Measurements from ENCODE around the gene TSPAN11. TPM values are rescaled to one million over a fixed set of nuclear protein-coding genes. Genes with fewer than 3 reads are reported as not detected.

Gene TSPAN11
- total and polyA plus RNA-seq, 2 experiments from 2014 or later: 2.1 to 6.0 TPM

DNA sequence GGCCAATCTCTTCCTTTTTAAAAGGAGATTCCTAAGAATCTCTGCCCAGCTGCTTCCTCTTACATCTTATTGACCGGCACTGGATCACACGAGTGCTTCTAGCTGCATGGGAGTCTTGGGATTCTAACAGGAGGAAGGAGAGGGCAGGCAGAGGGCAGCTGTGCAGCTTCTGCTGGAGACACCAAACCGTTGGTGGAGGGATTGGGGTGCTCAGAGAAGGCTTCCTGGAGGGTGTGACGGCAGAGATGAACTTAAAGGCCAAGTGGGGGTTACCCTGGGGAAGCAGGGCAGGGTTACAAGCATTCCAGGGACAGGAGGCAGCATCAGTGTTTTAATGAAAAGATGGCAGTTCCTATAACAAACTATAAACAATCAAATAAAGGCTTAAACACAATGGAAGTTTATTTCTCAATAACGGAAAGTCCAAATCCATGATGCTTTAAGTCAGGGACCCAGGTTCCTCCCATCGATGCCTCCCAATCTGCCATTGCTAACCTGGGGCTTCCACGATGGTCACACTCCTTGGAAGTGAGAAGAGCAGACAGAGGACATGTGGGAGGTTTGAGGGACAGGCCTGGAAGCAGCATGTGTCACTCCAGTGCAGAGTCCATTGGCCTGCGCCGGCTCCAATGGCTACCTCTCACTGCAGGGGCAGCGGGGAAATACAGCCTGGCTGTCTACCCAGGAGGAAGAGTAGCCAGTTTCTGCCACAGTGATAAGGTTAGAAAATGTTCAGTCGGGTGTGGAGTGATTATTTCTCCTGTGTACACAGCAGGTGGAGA lies 94.0 kb downstream of the TSPAN11 start (continued):
- TF ChIP-seq, protein P1, sequence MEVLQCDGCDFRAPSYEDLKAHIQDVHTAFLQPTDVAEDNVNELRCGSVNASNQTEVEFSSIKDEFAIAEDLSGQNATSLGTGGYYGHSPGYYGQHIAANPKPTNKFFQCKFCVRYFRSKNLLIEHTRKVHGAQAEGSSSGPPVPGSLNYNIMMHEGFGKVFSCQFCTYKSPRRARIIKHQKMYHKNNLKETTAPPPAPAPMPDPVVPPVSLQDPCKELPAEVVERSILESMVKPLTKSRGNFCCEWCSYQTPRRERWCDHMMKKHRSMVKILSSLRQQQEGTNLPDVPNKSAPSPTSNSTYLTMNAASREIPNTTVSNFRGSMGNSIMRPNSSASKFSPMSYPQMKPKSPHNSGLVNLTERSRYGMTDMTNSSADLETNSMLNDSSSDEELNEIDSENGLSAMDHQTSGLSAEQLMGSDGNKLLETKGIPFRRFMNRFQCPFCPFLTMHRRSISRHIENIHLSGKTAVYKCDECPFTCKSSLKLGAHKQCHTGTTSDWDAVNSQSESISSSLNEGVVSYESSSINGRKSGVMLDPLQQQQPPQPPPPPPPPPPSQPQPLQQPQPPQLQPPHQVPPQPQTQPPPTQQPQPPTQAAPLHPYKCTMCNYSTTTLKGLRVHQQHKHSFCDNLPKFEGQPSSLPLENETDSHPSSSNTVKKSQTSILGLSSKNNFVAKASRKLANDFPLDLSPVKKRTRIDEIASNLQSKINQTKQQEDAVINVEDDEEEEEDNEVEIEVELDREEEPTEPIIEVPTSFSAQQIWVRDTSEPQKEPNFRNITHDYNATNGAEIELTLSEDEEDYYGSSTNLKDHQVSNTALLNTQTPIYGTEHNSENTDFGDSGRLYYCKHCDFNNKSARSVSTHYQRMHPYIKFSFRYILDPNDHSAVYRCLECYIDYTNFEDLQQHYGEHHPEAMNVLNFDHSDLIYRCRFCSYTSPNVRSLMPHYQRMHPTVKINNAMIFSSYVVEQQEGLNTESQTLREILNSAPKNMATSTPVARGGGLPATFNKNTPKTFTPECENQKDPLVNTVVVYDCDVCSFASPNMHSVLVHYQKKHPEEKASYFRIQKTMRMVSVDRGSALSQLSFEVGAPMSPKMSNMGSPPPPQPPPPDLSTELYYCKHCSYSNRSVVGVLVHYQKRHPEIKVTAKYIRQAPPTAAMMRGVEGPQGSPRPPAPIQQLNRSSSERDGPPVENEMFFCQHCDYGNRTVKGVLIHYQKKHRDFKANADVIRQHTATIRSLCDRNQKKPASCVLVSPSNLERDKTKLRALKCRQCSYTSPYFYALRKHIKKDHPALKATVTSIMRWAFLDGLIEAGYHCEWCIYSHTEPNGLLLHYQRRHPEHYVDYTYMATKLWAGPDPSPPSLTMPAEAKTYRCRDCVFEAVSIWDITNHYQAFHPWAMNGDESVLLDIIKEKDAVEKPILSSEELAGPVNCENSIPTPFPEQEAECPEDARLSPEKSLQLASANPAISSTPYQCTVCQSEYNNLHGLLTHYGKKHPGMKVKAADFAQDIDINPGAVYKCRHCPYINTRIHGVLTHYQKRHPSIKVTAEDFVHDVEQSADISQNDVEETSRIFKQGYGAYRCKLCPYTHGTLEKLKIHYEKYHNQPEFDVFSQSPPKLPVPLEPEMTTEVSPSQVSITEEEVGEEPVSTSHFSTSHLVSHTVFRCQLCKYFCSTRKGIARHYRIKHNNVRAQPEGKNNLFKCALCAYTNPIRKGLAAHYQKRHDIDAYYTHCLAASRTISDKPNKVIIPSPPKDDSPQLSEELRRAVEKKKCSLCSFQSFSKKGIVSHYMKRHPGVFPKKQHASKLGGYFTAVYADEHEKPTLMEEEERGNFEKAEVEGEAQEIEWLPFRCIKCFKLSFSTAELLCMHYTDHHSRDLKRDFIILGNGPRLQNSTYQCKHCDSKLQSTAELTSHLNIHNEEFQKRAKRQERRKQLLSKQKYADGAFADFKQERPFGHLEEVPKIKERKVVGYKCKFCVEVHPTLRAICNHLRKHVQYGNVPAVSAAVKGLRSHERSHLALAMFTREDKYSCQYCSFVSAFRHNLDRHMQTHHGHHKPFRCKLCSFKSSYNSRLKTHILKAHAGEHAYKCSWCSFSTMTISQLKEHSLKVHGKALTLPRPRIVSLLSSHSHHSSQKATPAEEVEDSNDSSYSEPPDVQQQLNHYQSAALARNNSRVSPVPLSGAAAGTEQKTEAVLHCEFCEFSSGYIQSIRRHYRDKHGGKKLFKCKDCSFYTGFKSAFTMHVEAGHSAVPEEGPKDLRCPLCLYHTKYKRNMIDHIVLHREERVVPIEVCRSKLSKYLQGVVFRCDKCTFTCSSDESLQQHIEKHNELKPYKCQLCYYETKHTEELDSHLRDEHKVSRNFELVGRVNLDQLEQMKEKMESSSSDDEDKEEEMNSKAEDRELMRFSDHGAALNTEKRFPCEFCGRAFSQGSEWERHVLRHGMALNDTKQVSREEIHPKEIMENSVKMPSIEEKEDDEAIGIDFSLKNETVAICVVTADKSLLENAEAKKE (CRISPR knock-in tag; IDR thresholded peaks at IDR 0.05): no peak
- TF ChIP-seq, protein P2, sequence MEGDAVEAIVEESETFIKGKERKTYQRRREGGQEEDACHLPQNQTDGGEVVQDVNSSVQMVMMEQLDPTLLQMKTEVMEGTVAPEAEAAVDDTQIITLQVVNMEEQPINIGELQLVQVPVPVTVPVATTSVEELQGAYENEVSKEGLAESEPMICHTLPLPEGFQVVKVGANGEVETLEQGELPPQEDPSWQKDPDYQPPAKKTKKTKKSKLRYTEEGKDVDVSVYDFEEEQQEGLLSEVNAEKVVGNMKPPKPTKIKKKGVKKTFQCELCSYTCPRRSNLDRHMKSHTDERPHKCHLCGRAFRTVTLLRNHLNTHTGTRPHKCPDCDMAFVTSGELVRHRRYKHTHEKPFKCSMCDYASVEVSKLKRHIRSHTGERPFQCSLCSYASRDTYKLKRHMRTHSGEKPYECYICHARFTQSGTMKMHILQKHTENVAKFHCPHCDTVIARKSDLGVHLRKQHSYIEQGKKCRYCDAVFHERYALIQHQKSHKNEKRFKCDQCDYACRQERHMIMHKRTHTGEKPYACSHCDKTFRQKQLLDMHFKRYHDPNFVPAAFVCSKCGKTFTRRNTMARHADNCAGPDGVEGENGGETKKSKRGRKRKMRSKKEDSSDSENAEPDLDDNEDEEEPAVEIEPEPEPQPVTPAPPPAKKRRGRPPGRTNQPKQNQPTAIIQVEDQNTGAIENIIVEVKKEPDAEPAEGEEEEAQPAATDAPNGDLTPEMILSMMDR (conservative IDR thresholded peaks at IDR 0.05; ENCODE audit: low read depth in 2 of 2): no peak

DNA sequence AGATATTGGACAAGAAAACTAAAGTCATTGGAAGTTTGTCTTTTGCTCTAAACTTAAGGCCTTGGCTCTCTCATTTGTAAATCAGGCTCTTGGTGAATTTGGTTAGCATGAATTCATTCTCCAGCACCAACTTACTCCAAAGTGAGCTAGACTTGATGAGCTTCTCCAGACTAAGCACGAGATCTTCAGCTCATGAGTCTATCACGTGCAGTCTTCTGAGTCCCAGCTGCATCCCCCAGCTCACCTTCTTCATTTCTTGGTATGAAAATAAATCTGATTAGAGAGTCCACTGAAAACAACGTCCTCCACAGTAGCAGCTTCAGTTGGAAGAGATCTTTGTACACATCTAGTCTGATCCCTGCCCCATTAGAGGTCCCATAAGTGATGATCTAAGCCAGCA lies 94.6 kb downstream of the TSPAN11 start:
- Histone ChIP-seq H3K79me2 (replicated peaks; ENCODE audit: insufficient read depth) (no peaks in the 10 kb centered on the region), H3K9me2 (ENCODE audit: insufficient read depth) (no peaks in the 10 kb centered on the region), H3K36me3 (ENCODE audit: insufficient read depth) (no peaks in the 10 kb centered on the region), H3K4me3 (no peak overlapping the region), H3F3A (replicated peaks; ENCODE audit: low read depth) (no peaks in the 10 kb centered on the region), H3K27me3 (ENCODE audit: insufficient read depth) (no peaks in the 10 kb centered on the region), H3K4me2 (no peak overlapping the region), H3K27ac (ENCODE audit: low read depth) (no peak overlapping the region), H2AFZ (no peak overlapping the region), H3K4me1 (ENCODE audit: insufficient read depth) (no peaks in the 10 kb centered on the region), H4K20me1 (replicated peaks; ENCODE audit: insufficient read depth) (no peaks in the 10 kb centered on the region)
- H3K4me1 Mint-ChIP-seq: peaks cover 20% of the 10 kb centered on the region
- H3K27me3 Mint-ChIP-seq (ENCODE audit: insufficient read depth, low read depth, poor library complexity): peaks cover 7% of the 10 kb centered on the region
- ATAC-seq: no peak
- no peak overlapping the region for H3K27ac Mint-ChIP-seq
- peaks cover 6% of the 10 kb centered on the region; the same call in 2 of the 3 replicates for H3K9me3 Mint-ChIP-seq
- peaks cover 8% of the 10 kb centered on the region for H3K36me3 Mint-ChIP-seq (ENCODE audit: low read depth)
- no peak for DNase-seq (ENCODE audit: low spot score)
- H3K4me3 Mint-ChIP-seq: no peak overlapping the region
- no peak for TF ChIP-seq EZH2 (IDR thresholded peaks at IDR 0.05; ENCODE audit: low read depth, unreplicated experiment)
- no peak for TF ChIP-seq POLR2AphosphoS5 (IDR thresholded peaks at IDR 0.05; ENCODE audit: low read depth)
- no peak for TF ChIP-seq CREB1 (CRISPR knock-in tag; IDR thresholded peaks at IDR 0.05; ENCODE audit: low read depth)
- TF ChIP-seq, protein P3, sequence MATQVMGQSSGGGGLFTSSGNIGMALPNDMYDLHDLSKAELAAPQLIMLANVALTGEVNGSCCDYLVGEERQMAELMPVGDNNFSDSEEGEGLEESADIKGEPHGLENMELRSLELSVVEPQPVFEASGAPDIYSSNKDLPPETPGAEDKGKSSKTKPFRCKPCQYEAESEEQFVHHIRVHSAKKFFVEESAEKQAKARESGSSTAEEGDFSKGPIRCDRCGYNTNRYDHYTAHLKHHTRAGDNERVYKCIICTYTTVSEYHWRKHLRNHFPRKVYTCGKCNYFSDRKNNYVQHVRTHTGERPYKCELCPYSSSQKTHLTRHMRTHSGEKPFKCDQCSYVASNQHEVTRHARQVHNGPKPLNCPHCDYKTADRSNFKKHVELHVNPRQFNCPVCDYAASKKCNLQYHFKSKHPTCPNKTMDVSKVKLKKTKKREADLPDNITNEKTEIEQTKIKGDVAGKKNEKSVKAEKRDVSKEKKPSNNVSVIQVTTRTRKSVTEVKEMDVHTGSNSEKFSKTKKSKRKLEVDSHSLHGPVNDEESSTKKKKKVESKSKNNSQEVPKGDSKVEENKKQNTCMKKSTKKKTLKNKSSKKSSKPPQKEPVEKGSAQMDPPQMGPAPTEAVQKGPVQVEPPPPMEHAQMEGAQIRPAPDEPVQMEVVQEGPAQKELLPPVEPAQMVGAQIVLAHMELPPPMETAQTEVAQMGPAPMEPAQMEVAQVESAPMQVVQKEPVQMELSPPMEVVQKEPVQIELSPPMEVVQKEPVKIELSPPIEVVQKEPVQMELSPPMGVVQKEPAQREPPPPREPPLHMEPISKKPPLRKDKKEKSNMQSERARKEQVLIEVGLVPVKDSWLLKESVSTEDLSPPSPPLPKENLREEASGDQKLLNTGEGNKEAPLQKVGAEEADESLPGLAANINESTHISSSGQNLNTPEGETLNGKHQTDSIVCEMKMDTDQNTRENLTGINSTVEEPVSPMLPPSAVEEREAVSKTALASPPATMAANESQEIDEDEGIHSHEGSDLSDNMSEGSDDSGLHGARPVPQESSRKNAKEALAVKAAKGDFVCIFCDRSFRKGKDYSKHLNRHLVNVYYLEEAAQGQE (IDR thresholded peaks at IDR 0.05; ENCODE audit: unreplicated experiment): no peak
- TF ChIP-seq, protein P2 (conservative IDR thresholded peaks at IDR 0.05; ENCODE audit: low read depth in 2 of 2): no peak
- no peak for TF ChIP-seq NANOG (IDR thresholded peaks at IDR 0.05; ENCODE audit: borderline replicate concordance)

Measured in GM23338 (cell line).